GM12878 (cell line): ENCODE results near the gene GMPPB. TPM values are rescaled to one million over a fixed set of nuclear protein-coding genes. Genes with fewer than 3 reads are reported as not detected.

Experiments
- ATAC-seq: fragments of 200-7000 bp; cut with Tn5 transposase; 3 replicates; pipeline ENCODE4 v1.9.1; 2020; ENCODE audit warnings: mild to moderate bottlenecking, moderate library complexity
- BruUV-seq: library from RNA; stranded (reverse); fragments of 400-500 nt; replicated peaks from 2 replicates; lab custom pipeline; 2021; lab: Mats Ljungman, UMichigan
- CTCF ChIA-PET: fragments of 300-600 bp; sonication (Branson Sonifier 250); formaldehyde crosslinking; extraction: SDS; loops from one replicate; lab custom pipeline; 2021; ENCODE audit warnings: inconsistent platforms; lab: Yijun Ruan, JAX
- POLR2A ChIA-PET: fragments of 350-600 bp; formaldehyde crosslinking; extraction: SDS; loops from one replicate; lab custom pipeline; 2021; ENCODE audit warnings: inconsistent platforms; lab: Charles Lee
- RAD21 ChIA-PET: fragments of 300-600 bp; sonication (Branson Sonifier 250); formaldehyde crosslinking; loops from one replicate; lab custom pipeline; 2023; ENCODE audit warnings: antibody characterized with exemption; ENCODE audit not compliant: unreplicated experiment; lab: Charles Lee
- SMC1A ChIA-PET: fragments of 300-600 bp; sonication (Branson Sonifier 250); formaldehyde crosslinking; loops from one replicate; lab custom pipeline; 2023; ENCODE audit not compliant: unreplicated experiment, uncharacterized antibody; lab: Charles Lee
- DNase-seq: peaks from one replicate; pipeline ENCODE4 v3.0.0-alpha.2; 2011; ENCODE audit warnings: low read depth, low spot score
- FAIRE-seq: peaks from 3 replicates; lab custom pipeline; 2011; peaks lifted over from hg19 to GRCh38; lab: Jason Lieb, UNC
- H2AFZ ChIP-seq: 2 replicates; pipeline ENCODE4 v1.6.0; 2011; ENCODE audit warnings: low read depth, low read length, control low read depth; ENCODE audit not compliant: control insufficient read depth
- H3K27ac ChIP-seq: 2 replicates; pipeline ENCODE4 v1.5.1; 2011; ENCODE audit warnings: control low read depth; ENCODE audit not compliant: control insufficient read depth, insufficient read depth
- H3K27me3 ChIP-seq, 2 experiments: replicated peaks in 1 of 2; 2 replicates each; pipeline versions ENCODE4 v1.6.0 to v1.6.1; 2011; ENCODE audit warnings: low read length in 1 of 2; ENCODE audit not compliant: control insufficient read depth in 2 of 2, insufficient read depth in 2 of 2
- H3K36me3 ChIP-seq, 2 experiments: 2 replicates each; pipeline ENCODE4 v1.5.1; 2011; ENCODE audit warnings: low read length in 1 of 2; ENCODE audit not compliant: control insufficient read depth in 2 of 2, insufficient read depth in 2 of 2
- H3K4me1 ChIP-seq: 2 replicates; pipeline ENCODE4 v1.6.1; 2011; ENCODE audit warnings: mild to moderate bottlenecking, low read length, moderate library complexity, mixed read lengths; ENCODE audit not compliant: control insufficient read depth, insufficient read depth
- H3K4me2 ChIP-seq: 2 replicates; pipeline ENCODE4 v1.6.0; 2011; ENCODE audit warnings: control low read depth; ENCODE audit not compliant: control insufficient read depth, insufficient read depth
- H3K4me3 ChIP-seq: fragments of 200-600 bp; sonication (generic); 2 replicates; pipeline ENCODE4 v1.5.1; 2016
- H3K79me2 ChIP-seq: 2 replicates; pipeline ENCODE4 v1.6.0; 2011; ENCODE audit warnings: low read length; ENCODE audit not compliant: control insufficient read depth, insufficient read depth
- H3K9ac ChIP-seq: 2 replicates; pipeline ENCODE4 v1.8.0; 2011; ENCODE audit warnings: low read length, control low read depth, mixed read lengths; ENCODE audit not compliant: control insufficient read depth, insufficient read depth
- H3K9me3 ChIP-seq: replicated peaks from 3 replicates; pipeline ENCODE4 v1.5.1; 2011; ENCODE audit warnings: mild to moderate bottlenecking, low read length; ENCODE audit not compliant: control insufficient read depth, insufficient read depth
- H4K20me1 ChIP-seq: 2 replicates; pipeline ENCODE4 v1.6.0; 2011; ENCODE audit not compliant: control insufficient read depth, insufficient read depth
- CEBPB ChIP-seq, 2 experiments: fragments of 150-350 bp in 1 of 2; IDR thresholded peaks; 2 replicates each; pipeline ENCODE4 v1.6.1; 2012 to 2014; ENCODE audit warnings: low read depth in 2 of 2, low read length in 2 of 2, borderline replicate concordance in 1 of 2, inconsistent platforms in 1 of 2
- MTA3 ChIP-seq: IDR thresholded peaks from 2 replicates; pipeline ENCODE4 v1.6.1; 2012; ENCODE audit warnings: low read length, inconsistent platforms, borderline replicate concordance
- POLR2A ChIP-seq: IDR thresholded peaks from 2 replicates; pipeline ENCODE4 v1.6.1; 2011; ENCODE audit warnings: low read depth, mild to moderate bottlenecking, low read length
- SPI1 ChIP-seq: IDR thresholded peaks from 2 replicates; pipeline ENCODE4 v1.6.1; 2011; ENCODE audit warnings: low read depth, mild to moderate bottlenecking, low read length, moderate library complexity, borderline replicate concordance; ENCODE audit not compliant: insufficient read depth
- TCF12 ChIP-seq: IDR thresholded peaks from 2 replicates; pipeline ENCODE4 v1.6.1; 2011; ENCODE audit warnings: low read depth, mild to moderate bottlenecking, low read length
- WRNIP1 ChIP-seq: IDR thresholded peaks from 2 replicates; pipeline ENCODE4 v1.6.1; 2011; ENCODE audit warnings: low read depth, low read length, improper control_type of control experiment, borderline replicate concordance
- WGBS: methylation state at CpG from one replicate; pipeline ENCODE4 v1.1.6; 2016; ENCODE audit warnings: low lambda C conversion rate; ENCODE audit not compliant: insufficient replicate concordance, insufficient coverage; ENCODE audit errors: missing lambda C conversion rate; 5-methylcytosine and 5-hydroxymethylcytosine counted together
- in situ Hi-C: fragments of 300-500 bp; cut with MboI; formaldehyde crosslinking; loops from 9 replicates; pipeline ENCODE4 v1.14.3; 2018; ENCODE audit warnings: mixed read lengths
- intact Hi-C: fragments of 100-400 bp; cut with micrococcal nuclease; formaldehyde crosslinking; loops from one replicate; pipeline ENCODE4 v1.14.2; 2022; ENCODE audit not compliant: unreplicated experiment
- polyA plus RNA-seq, 11 experiments: library from polyadenylated mRNA; depleted of rRNA in 4 of 11; unstranded in 6 of 11; stranded (reverse) in 5 of 11; fragments of >200 nt; fragmentation: Nextera tagmentation in 4 of 11; fragmentation: Illumina TruSeq in 1 of 11; extraction: Ambion mirVana in 4 of 11; extraction: Trizol in 1 of 11; gene quantifications; 1 replicate in 1 of 11; 2 replicates in 10 of 11; pipeline versions ENCODE4 v1.2.1 to v1.2.3, GENCODE V29; 2011 to 2016; ENCODE audit warnings: inconsistent platforms in 2 of 11, missing spikeins in 2 of 11, low read depth in 1 of 11
- total RNA-seq, 4 experiments: library from RNA; depleted of rRNA in 3 of 4; stranded (reverse); fragments of >200 nt in 3 of 4; fragmentation: Illumina TruSeq in 1 of 4; extraction: Trizol in 1 of 4; gene quantifications; 2 replicates each; pipeline versions ENCODE4 v1.2.1 to v1.2.3, GENCODE V29; 2013 to 2021
- TF ChIP-seq, protein P1 (sequence below): fragments of 450-650 bp; IDR thresholded peaks from 2 replicates; pipeline ENCODE4 v1.6.1; 2017; ENCODE audit warnings: mild to moderate bottlenecking, moderate library complexity
- TF ChIP-seq, protein P2 (sequence below): fragments of 450-650 bp; conservative IDR thresholded peaks from 2 replicates; pipeline ENCODE4 v1.6.1; 2017; ENCODE audit warnings: mild to moderate bottlenecking, moderate library complexity

The GMPPB gene
- total and polyA plus RNA-seq, 10 of the 15 experiments (the other 5 are each of a cell fraction or from before 2014, with no cell fraction given) = 2.3 to 99.5 (median 23.3) TPM

DNA sequence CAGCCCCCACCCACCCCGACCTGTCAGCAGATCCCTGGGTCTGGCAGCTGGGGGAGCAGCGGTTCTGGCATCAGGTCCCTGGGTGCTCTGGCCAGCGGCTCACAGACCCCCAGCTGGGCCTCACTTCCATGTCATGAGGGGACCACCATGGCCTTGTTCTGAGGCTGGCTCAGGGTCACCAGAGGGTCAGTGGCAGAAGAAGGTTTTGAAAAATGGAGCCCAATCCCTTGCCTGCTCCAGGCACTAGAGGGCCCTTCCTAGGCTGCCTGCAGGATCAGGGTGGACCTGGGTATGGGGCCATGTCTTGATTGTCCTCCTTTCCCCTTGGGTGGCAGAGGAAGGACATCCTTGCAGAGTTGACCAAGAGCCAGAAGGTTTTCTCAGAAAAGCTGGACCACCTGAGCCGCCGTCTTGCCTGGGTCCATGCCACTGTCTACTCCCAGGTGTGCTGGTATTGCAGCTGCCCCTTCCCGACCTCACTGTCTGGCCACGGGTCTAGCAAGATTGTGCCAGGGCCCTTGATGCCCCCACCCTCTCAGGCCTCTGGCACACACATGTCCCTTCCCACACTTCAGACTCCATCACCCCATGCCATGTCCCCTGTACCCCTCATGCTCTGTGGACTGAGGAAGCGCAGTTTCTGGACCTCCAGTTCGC is 17.2 kb downstream of the GMPPB start:
- H2AFZ ChIP-seq = no peak overlapping the region
- in situ Hi-C loops = no loop called here
- H3K9me3 ChIP-seq = no peaks in the 10 kb centered on the region
- ATAC-seq (no peak), DNase-seq (no peak), FAIRE-seq (no peak)
- H3K9ac ChIP-seq = no peak overlapping the region
- BruUV-seq = no TSS peak
- no peak for TF ChIP-seq TCF12
- TF ChIP-seq MTA3 = no peak
- no peak for TF ChIP-seq CEBPB (IDR thresholded peaks at IDR 0.05; ENCODE audit: borderline replicate concordance in 1 of 2, low read depth in 2 of 2, low read length in 2 of 2)
- TF ChIP-seq, protein P1, sequence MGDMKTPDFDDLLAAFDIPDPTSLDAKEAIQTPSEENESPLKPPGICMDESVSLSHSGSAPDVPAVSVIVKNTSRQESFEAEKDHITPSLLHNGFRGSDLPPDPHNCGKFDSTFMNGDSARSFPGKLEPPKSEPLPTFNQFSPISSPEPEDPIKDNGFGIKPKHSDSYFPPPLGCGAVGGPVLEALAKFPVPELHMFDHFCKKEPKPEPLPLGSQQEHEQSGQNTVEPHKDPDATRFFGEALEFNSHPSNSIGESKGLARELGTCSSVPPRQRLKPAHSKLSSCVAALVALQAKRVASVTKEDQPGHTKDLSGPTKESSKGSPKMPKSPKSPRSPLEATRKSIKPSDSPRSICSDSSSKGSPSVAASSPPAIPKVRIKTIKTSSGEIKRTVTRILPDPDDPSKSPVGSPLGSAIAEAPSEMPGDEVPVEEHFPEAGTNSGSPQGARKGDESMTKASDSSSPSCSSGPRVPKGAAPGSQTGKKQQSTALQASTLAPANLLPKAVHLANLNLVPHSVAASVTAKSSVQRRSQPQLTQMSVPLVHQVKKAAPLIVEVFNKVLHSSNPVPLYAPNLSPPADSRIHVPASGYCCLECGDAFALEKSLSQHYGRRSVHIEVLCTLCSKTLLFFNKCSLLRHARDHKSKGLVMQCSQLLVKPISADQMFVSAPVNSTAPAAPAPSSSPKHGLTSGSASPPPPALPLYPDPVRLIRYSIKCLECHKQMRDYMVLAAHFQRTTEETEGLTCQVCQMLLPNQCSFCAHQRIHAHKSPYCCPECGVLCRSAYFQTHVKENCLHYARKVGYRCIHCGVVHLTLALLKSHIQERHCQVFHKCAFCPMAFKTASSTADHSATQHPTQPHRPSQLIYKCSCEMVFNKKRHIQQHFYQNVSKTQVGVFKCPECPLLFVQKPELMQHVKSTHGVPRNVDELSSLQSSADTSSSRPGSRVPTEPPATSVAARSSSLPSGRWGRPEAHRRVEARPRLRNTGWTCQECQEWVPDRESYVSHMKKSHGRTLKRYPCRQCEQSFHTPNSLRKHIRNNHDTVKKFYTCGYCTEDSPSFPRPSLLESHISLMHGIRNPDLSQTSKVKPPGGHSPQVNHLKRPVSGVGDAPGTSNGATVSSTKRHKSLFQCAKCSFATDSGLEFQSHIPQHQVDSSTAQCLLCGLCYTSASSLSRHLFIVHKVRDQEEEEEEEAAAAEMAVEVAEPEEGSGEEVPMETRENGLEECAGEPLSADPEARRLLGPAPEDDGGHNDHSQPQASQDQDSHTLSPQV = no peak
- TF ChIP-seq WRNIP1 = no peak
- TF ChIP-seq, protein P2, sequence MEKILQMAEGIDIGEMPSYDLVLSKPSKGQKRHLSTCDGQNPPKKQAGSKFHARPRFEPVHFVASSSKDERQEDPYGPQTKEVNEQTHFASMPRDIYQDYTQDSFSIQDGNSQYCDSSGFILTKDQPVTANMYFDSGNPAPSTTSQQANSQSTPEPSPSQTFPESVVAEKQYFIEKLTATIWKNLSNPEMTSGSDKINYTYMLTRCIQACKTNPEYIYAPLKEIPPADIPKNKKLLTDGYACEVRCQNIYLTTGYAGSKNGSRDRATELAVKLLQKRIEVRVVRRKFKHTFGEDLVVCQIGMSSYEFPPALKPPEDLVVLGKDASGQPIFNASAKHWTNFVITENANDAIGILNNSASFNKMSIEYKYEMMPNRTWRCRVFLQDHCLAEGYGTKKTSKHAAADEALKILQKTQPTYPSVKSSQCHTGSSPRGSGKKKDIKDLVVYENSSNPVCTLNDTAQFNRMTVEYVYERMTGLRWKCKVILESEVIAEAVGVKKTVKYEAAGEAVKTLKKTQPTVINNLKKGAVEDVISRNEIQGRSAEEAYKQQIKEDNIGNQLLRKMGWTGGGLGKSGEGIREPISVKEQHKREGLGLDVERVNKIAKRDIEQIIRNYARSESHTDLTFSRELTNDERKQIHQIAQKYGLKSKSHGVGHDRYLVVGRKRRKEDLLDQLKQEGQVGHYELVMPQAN = no peak
- no peak for TF ChIP-seq SPI1
- TF ChIP-seq POLR2A = 0 out of 2 replicates have a peak, but pooled peaks have one; percentile 24
- ChIA-PET CTCF (no interaction called here), SMC1A (no interaction called here), POLR2A (no interaction called here), RAD21 (no interaction called here)
- no peaks in the 10 kb centered on the region for H3K79me2 ChIP-seq
- no peaks in the 10 kb centered on the region for H3K27me3 ChIP-seq
- 82% methylated on average over 9 of the region's 9 CpGs for WGBS
- no peak overlapping the region for H3K27ac ChIP-seq
- no peaks in the 10 kb centered on the region for H4K20me1 ChIP-seq
- no peaks in the 10 kb centered on the region for H3K4me1 ChIP-seq
- intact Hi-C loops = no loop called here
- no peak overlapping the region for H3K4me3 ChIP-seq
- H3K4me2 ChIP-seq = no peak overlapping the region
- peaks cover 0 to 5% of the 10 kb centered on the region in 2 experiments; a peak in 3 of 4 replicates for H3K36me3 ChIP-seq
